IgD-negative memory B cell (primary cell): ENCODE data around the gene ESPL1. TPM values are rescaled to one million over a fixed set of nuclear protein-coding genes. Genes with fewer than 3 reads are reported as not detected.

Source experiments
- H3K27ac Mint-ChIP-seq, 3 donors: one replicate each; pipeline ENCODE4 v1.8.0; 2020 to 2022; ENCODE audit warnings: mild to moderate bottlenecking in 3 of 3, mixed read lengths in 3 of 3, moderate library complexity in 1 of 3
- H3K27me3 Mint-ChIP-seq: one replicate; pipeline ENCODE4 v1.8.0; 2021; ENCODE audit warnings: mixed read lengths
- H3K36me3 Mint-ChIP-seq: one replicate; pipeline ENCODE4 v1.8.0; 2020; ENCODE audit warnings: mild to moderate bottlenecking, mixed read lengths
- H3K4me1 Mint-ChIP-seq, 3 donors: one replicate each; pipeline ENCODE4 v1.8.0; 2020 to 2022; ENCODE audit warnings: mixed read lengths in 3 of 3, mild to moderate bottlenecking in 1 of 3
- H3K4me3 Mint-ChIP-seq, 4 donors: one replicate each; pipeline ENCODE4 v1.8.0; 2020 to 2022; ENCODE audit warnings: mild to moderate bottlenecking in 4 of 4, mixed read lengths in 4 of 4, moderate library complexity in 3 of 4
- H3K9me3 Mint-ChIP-seq, 3 donors: one replicate each; pipeline ENCODE4 v1.8.0; 2020 to 2021; ENCODE audit warnings: mixed read lengths in 3 of 3, mild to moderate bottlenecking in 1 of 3
- polyA plus RNA-seq: library from polyadenylated mRNA; unstranded; fragments of 300-500 nt; fragmentation: Illumina TruSeq; gene quantifications from one replicate; pipeline ENCODE4 v1.2.3, GENCODE V29; 2021

Gene ESPL1
- polyA plus RNA-seq, 1 donor from 2014 or later, result not detected

GRCh38 chr12:53340398-53340797 lies 72.3 kb downstream of the ESPL1 start:
- peaks cover 29% of the 10 kb centered on the region for H3K27me3 Mint-ChIP-seq
- no peaks in the 10 kb centered on the region for H3K9me3 Mint-ChIP-seq
- no peak overlapping the region for H3K27ac Mint-ChIP-seq
- H3K4me1 Mint-ChIP-seq, result peaks cover 5 to 20% (median 13%) of the 10 kb centered on the region in 3 donors
- H3K36me3 Mint-ChIP-seq, result peaks cover 3% of the 10 kb centered on the region
- no peak overlapping the region for H3K4me3 Mint-ChIP-seq

Other genes with a start within 250 kb of the ESPL1 start
- not detected for gene TNS2, start 218.2 kb upstream of the ESPL1 start, polyA plus RNA-seq
- 30.4 TPM for gene SPRYD3, start 188.9 kb upstream of the ESPL1 start, polyA plus RNA-seq
- 1.0 TPM for gene IGFBP6, start 170.6 kb upstream of the ESPL1 start, polyA plus RNA-seq
- not detected for gene SOAT2, start 164.8 kb upstream of the ESPL1 start, polyA plus RNA-seq
- gene ZNF740, start 87.6 kb upstream of the ESPL1 start, polyA plus RNA-seq, result 5.0 TPM
- gene CSAD, start 87.4 kb upstream of the ESPL1 start, polyA plus RNA-seq, result 0.58 TPM
- 238 TPM for gene ITGB7, start 61.0 kb upstream of the ESPL1 start, polyA plus RNA-seq
- gene RARG, start 36.1 kb upstream of the ESPL1 start, polyA plus RNA-seq, result 4.8 TPM
- gene PFDN5, start 27.2 kb downstream of the ESPL1 start, polyA plus RNA-seq, result 1,442 TPM
- gene MYG1, start 31.4 kb downstream of the ESPL1 start, polyA plus RNA-seq, result 50.4 TPM
- 41.3 TPM for gene AAAS, start 53.3 kb downstream of the ESPL1 start, polyA plus RNA-seq
- not detected for gene SP7, start 68.1 kb downstream of the ESPL1 start, polyA plus RNA-seq
- 9.1 TPM for gene SP1, start 111.9 kb downstream of the ESPL1 start, polyA plus RNA-seq
- gene AMHR2, start 155.6 kb downstream of the ESPL1 start, polyA plus RNA-seq, result not detected
- gene PRR13, start 173.4 kb downstream of the ESPL1 start, polyA plus RNA-seq, result 689 TPM
- 111 TPM for gene PCBP2, start 183.8 kb downstream of the ESPL1 start, polyA plus RNA-seq
- gene MAP3K12, start 231.2 kb downstream of the ESPL1 start, polyA plus RNA-seq, result 1.4 TPM
- 20.8 TPM for gene TARBP2, start 233.0 kb downstream of the ESPL1 start, polyA plus RNA-seq
- gene NPFF, start 239.2 kb downstream of the ESPL1 start, polyA plus RNA-seq, result not detected